Activated CD8-positive, alpha-beta T cell treated with anti-CD3 and anti-CD28 coated beads for 36 hours (primary cell): ENCODE data around the gene CA5A. TPM values are rescaled to one million over a fixed set of nuclear protein-coding genes. Genes with fewer than 3 reads are reported as not detected.

Source experiments
- ATAC-seq: fragments of 200-7000 bp; cut with Tn5 transposase; one replicate; pipeline ENCODE4 v1.10.0; 2021; ENCODE audit warnings: mild to moderate bottlenecking, moderate library complexity
- CTCF ChIA-PET: fragments of 350-600 bp; sonication (Branson Sonifier 250); formaldehyde crosslinking; loops from one replicate; lab custom pipeline; 2021; ENCODE audit warnings: antibody characterized with exemption; lab: Charles Lee
- POLR2A ChIA-PET: fragments of 350-600 bp; sonication (Branson Sonifier 250); formaldehyde crosslinking; loops from one replicate; lab custom pipeline; 2021; ENCODE audit warnings: antibody characterized with exemption; lab: Charles Lee
- DNase-seq: peaks from one replicate; pipeline ENCODE4 v3.0.0-alpha.2; 2020
- H3K27ac Mint-ChIP-seq: one replicate; pipeline ENCODE4 v1.8.0; 2021; ENCODE audit warnings: mild to moderate bottlenecking, mixed read lengths
- H3K27me3 Mint-ChIP-seq: one replicate; pipeline ENCODE4 v1.8.0; 2021; ENCODE audit warnings: mixed read lengths
- H3K36me3 Mint-ChIP-seq: one replicate; pipeline ENCODE4 v1.8.0; 2021; ENCODE audit warnings: low read depth, mixed read lengths
- H3K4me1 Mint-ChIP-seq: one replicate; pipeline ENCODE4 v1.8.0; 2021; ENCODE audit warnings: low read depth, mixed read lengths
- H3K4me3 Mint-ChIP-seq: one replicate; pipeline ENCODE4 v1.8.0; 2021; ENCODE audit warnings: mild to moderate bottlenecking, moderate library complexity, mixed read lengths
- H3K9me3 Mint-ChIP-seq: one replicate; pipeline ENCODE4 v1.8.0; 2021; ENCODE audit warnings: mixed read lengths
- CTCF ChIP-seq: fragments of 200-600 bp; IDR thresholded peaks from one replicate; pipeline ENCODE4 v1.8.0; 2022; ENCODE audit warnings: antibody characterized with exemption, mild to moderate bottlenecking
- intact Hi-C: fragments of 100-400 bp; cut with micrococcal nuclease; formaldehyde crosslinking; loops from one replicate; pipeline ENCODE4 v1.10.0; 2022
- total RNA-seq, 2 experiments: library from RNA; stranded (reverse); gene quantifications; one replicate each; pipeline ENCODE4 v1.2.3, GENCODE V29; 2021

CA5A gene
- total RNA-seq, 2 experiments from 2014 or later = not detected

- intact Hi-C loops = no loop called here
- CTCF ChIA-PET = interaction anchor here (0.8 to 2.6 kb wide), 4 partner anchors 11 to 177 kb away, joined by 3 to 6 read pairs (median 4); no protein-coding TSS in a partner anchor
- POLR2A ChIA-PET = interaction anchor here (1.6 to 2.1 kb wide), 2 partner anchors 8 to 176 kb away, joined by 6 read pairs; no protein-coding TSS in a partner anchor
- Mint-ChIP-seq H3K4me1 (peaks cover 79% of the 10 kb centered on the region), H3K27ac (peak overlapping the region; percentile 99), H3K9me3 (no peaks in the 10 kb centered on the region), H3K36me3 (peaks cover 43% of the 10 kb centered on the region), H3K4me3 (peak overlapping the region; percentile 86), H3K27me3 (no peaks in the 10 kb centered on the region)
- TF ChIP-seq CTCF = no peak
- DNase-seq (peak; percentile 35), ATAC-seq (no peak)
Measured at GRCh38 chr16:87955302-87956097, 19.2 kb upstream of the CA5A start.

- H3K4me3 Mint-ChIP-seq = no peak overlapping the region
- CTCF ChIA-PET = interaction anchor here (1.1 to 2.6 kb wide), 2 partner anchors 84 to 176 kb away, joined by 3 to 6 read pairs; no protein-coding TSS in a partner anchor
- POLR2A ChIA-PET = interaction anchor here (0.8 to 1.6 kb wide), 3 partner anchors 9 to 59 kb away, joined by 3 to 6 read pairs (median 4); no protein-coding TSS in a partner anchor
- H3K4me1 Mint-ChIP-seq = peaks cover 72% of the 10 kb centered on the region
- intact Hi-C loops = no loop called here
- no peaks in the 10 kb centered on the region for H3K27me3 Mint-ChIP-seq
- H3K9me3 Mint-ChIP-seq = no peaks in the 10 kb centered on the region
- no peak for TF ChIP-seq CTCF
- peaks cover 40% of the 10 kb centered on the region for H3K36me3 Mint-ChIP-seq
- H3K27ac Mint-ChIP-seq = peak overlapping the region; percentile 99
- DNase-seq (no peak), ATAC-seq (no peak)
Measured at GRCh38 chr16:87954826-87955225, 18.5 kb upstream of the CA5A start.

DNA sequence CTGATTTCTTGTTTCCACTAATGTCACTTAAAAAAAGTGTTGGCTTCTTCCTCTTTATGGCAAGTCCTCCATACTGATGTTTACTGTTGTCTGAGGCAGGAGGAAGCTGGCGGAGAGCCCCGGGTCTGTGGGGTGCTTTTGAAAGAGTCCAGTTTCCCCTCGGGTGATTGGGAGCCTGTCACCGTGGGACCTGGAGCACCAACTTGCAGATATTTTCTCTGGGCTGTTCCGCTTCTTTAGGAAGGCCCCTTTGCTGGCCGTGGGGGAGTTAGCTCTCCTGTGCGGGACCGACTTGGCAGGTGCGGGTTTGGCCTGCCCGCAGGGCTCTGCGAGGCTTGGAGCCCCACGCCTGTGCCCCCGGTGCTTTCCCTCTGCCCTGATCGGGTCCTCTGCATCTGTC lies 18.0 kb upstream of the CA5A start:
- Mint-ChIP-seq H3K27ac (peak overlapping the region; percentile 99), H3K36me3 (peaks cover 37% of the 10 kb centered on the region), H3K9me3 (no peaks in the 10 kb centered on the region), H3K27me3 (no peaks in the 10 kb centered on the region), H3K4me1 (peaks cover 67% of the 10 kb centered on the region), H3K4me3 (no peak overlapping the region)
- intact Hi-C loops = no loop called here
- ChIA-PET POLR2A (interaction anchor here (0.8 to 1.6 kb wide), 3 partner anchors 9 to 58 kb away, joined by 3 to 6 read pairs (median 4); no protein-coding TSS in a partner anchor), CTCF (interaction anchor here (1.1 to 2.6 kb wide), 3 partner anchors 83 to 483 kb away, joined by 3 to 6 read pairs (median 4); no protein-coding TSS in a partner anchor)
- ATAC-seq = no peak
- no peak for TF ChIP-seq CTCF
- no peak for DNase-seq

- POLR2A ChIA-PET = interaction anchor here (0.8 to 1.9 kb wide), 5 partner anchors 10 to 79 kb away, joined by 3 to 10 read pairs (median 4); no protein-coding TSS in a partner anchor
Measured at GRCh38 chr16:87953308-87954215, 17.2 kb upstream of the CA5A start.

More at GRCh38 chr16:87953308-87954215, 17.2 kb upstream of the CA5A start:
- Mint-ChIP-seq H3K36me3 (peaks cover 34% of the 10 kb centered on the region), H3K4me3 (peak overlapping the region; percentile 88), H3K9me3 (no peaks in the 10 kb centered on the region), H3K27me3 (no peaks in the 10 kb centered on the region), H3K4me1 (peaks cover 60% of the 10 kb centered on the region), H3K27ac (peak overlapping the region; percentile 99)
- TF ChIP-seq CTCF = no peak
- CTCF ChIA-PET = interaction anchor here (1.0 to 2.6 kb wide), 4 partner anchors 83 to 484 kb away, joined by 3 to 6 read pairs (median 4); no protein-coding TSS in a partner anchor
- DNase-seq = no peak
- intact Hi-C loops = no loop called here
- ATAC-seq = no peak
